HCT116 (cell line): ENCODE results near the gene SLC22A4. TPM values are rescaled to one million over a fixed set of nuclear protein-coding genes. Genes with fewer than 3 reads are reported as not detected.

Source experiments
- ATAC-seq: fragments of 200-7000 bp; cut with Tn5 transposase; 2 replicates; pipeline ENCODE4 v1.9.1; 2020; ENCODE audit warnings: mild to moderate bottlenecking, moderate library complexity
- BruUV-seq: library from RNA; stranded (reverse); fragments of 400-500 nt; replicated peaks from 2 replicates; lab custom pipeline; 2021; lab: Mats Ljungman, UMichigan
- CTCF ChIA-PET: fragments of 300-600 bp; sonication (Branson Sonifier 250); formaldehyde crosslinking; loops from one replicate; lab custom pipeline; 2021; ENCODE audit warnings: antibody characterized with exemption; lab: Charles Lee
- POLR2A ChIA-PET: fragments of 300-600, 350-600 bp; sonication (Branson Sonifier 250); formaldehyde crosslinking; loops from one replicate; lab custom pipeline; 2021; ENCODE audit warnings: antibody characterized with exemption; lab: Charles Lee
- RAD21 ChIA-PET, 2 experiments: fragments of 300-600 bp; sonication (Branson Sonifier 250); formaldehyde crosslinking; loops; one replicate each; lab custom pipeline; 2023; ENCODE audit warnings: low total read pairs in 2 of 2; ENCODE audit not compliant: uncharacterized antibody in 2 of 2, unreplicated experiment in 2 of 2, low non-redundant PET in 1 of 2; lab: Charles Lee
- DNase-seq: peaks from one replicate; pipeline ENCODE4 v3.0.0-alpha.2; 2010; ENCODE audit warnings: low read depth, low spot score
- H2AFZ ChIP-seq: fragments of 200-600 bp; shearing (Covaris generic), sonication (generic); 2 replicates; pipeline ENCODE4 v1.6.1; 2017; ENCODE audit warnings: low read depth, mixed run types, mixed read lengths, antibody characterized with exemption, low read length; ENCODE audit not compliant: poor library complexity, severe bottlenecking
- H3K27ac ChIP-seq: 2 replicates; pipeline ENCODE4 v1.5.1; 2012; ENCODE audit warnings: low read depth, low read length
- H3K27me3 ChIP-seq: fragments of 200-600 bp; sonication (generic); 2 replicates; pipeline ENCODE4 v1.6.1; 2016; ENCODE audit warnings: mixed run types, low read length, mixed read lengths; ENCODE audit not compliant: insufficient read depth
- H3K36me3 ChIP-seq, 2 experiments: fragments of 200-500 bp in 1 of 2; fragments of 200-600 bp in 1 of 2; sonication (Bioruptor generic) in 1 of 2; sonication (generic) in 1 of 2; 2 replicates each; pipeline versions ENCODE4 v1.5.1 to v1.6.1; 2014 to 2016; ENCODE audit warnings: low read length in 2 of 2, inconsistent platforms in 1 of 2, mixed read lengths in 1 of 2, mixed run types in 1 of 2; ENCODE audit not compliant: insufficient read depth in 2 of 2, control insufficient read depth in 1 of 2
- H3K4me1 ChIP-seq, 2 experiments: fragments of 200-600 bp in 1 of 2; sonication (generic) in 1 of 2; 2 replicates each; pipeline versions ENCODE4 v1.5.1 to v1.6.1; 2012 to 2017; ENCODE audit warnings: low read length in 2 of 2, inconsistent platforms in 1 of 2, mild to moderate bottlenecking in 1 of 2, mixed read lengths in 1 of 2, mixed run types in 1 of 2, moderate library complexity in 1 of 2; ENCODE audit not compliant: insufficient read depth in 2 of 2, control insufficient read depth in 1 of 2
- H3K4me2 ChIP-seq: fragments of 200-600 bp; sonication (generic); 2 replicates; pipeline ENCODE4 v1.6.1; 2017; ENCODE audit warnings: mixed run types, low read length, mixed read lengths
- H3K4me3 ChIP-seq, 2 experiments: fragments of 200-600 bp in 1 of 2; sonication (generic) in 1 of 2; replicated peaks in 1 of 2; 2 replicates each; pipeline ENCODE4 v1.5.1; 2011 to 2016; ENCODE audit warnings: low read length in 2 of 2, control low read depth in 1 of 2, low read depth in 1 of 2, mild to moderate bottlenecking in 1 of 2, mixed read lengths in 1 of 2, mixed run types in 1 of 2
- H3K79me2 ChIP-seq: fragments of 200-600 bp; sonication (generic); 2 replicates; pipeline ENCODE4 v1.6.1; 2017; ENCODE audit warnings: mild to moderate bottlenecking, mixed run types, low read length, moderate library complexity, mixed read lengths; ENCODE audit not compliant: insufficient read depth
- H3K9ac ChIP-seq: fragments of 200-600 bp; sonication (generic); 2 replicates; pipeline ENCODE4 v1.6.1; 2016; ENCODE audit warnings: low read length, mixed read lengths
- H3K9me2 ChIP-seq: fragments of 200-600 bp; sonication (generic), shearing (Covaris generic); 2 replicates; pipeline ENCODE4 v1.6.1; 2017; ENCODE audit warnings: mixed run types, mild to moderate bottlenecking, moderate library complexity; ENCODE audit not compliant: insufficient read depth
- H3K9me3 ChIP-seq, 2 experiments: fragments of 200-500 bp in 1 of 2; fragments of 200-600 bp in 1 of 2; sonication (Bioruptor generic) in 1 of 2; sonication (generic) in 1 of 2; 2 replicates each; pipeline ENCODE4 v1.6.1; 2014 to 2017; ENCODE audit warnings: low read length in 2 of 2, mixed read lengths in 2 of 2, inconsistent platforms in 1 of 2, low read depth in 1 of 2, mild to moderate bottlenecking in 1 of 2, mixed run types in 1 of 2, moderate library complexity in 1 of 2; ENCODE audit not compliant: control insufficient read depth in 1 of 2, insufficient read depth in 1 of 2
- H4K20me1 ChIP-seq: fragments of 200-600 bp; sonication (generic), shearing (Covaris generic); 2 replicates; pipeline ENCODE4 v1.6.1; 2017; ENCODE audit warnings: mixed run types, mild to moderate bottlenecking, moderate library complexity; ENCODE audit not compliant: insufficient read depth
- EGR1 ChIP-seq: IDR thresholded peaks from 2 replicates; pipeline ENCODE4 v1.6.1; 2012; ENCODE audit warnings: low read depth
- ELF1 ChIP-seq: IDR thresholded peaks from 2 replicates; pipeline ENCODE4 v1.6.1; 2012; ENCODE audit warnings: low read depth, borderline replicate concordance
- EZH2 ChIP-seq: fragments of 200-600 bp; sonication (generic); IDR thresholded peaks from 2 replicates; pipeline ENCODE4 v1.6.1; 2017; ENCODE audit warnings: antibody characterized with exemption, mixed run types
- EZH2phosphoT487 ChIP-seq: fragments of 200-600 bp; IDR thresholded peaks from 2 replicates; pipeline ENCODE4 v1.6.1; 2018; ENCODE audit warnings: antibody characterized with exemption, borderline replicate concordance
- FOSL1 ChIP-seq: IDR thresholded peaks from 2 replicates; pipeline ENCODE4 v1.6.1; 2012; ENCODE audit warnings: low read depth
- MAX ChIP-seq: IDR thresholded peaks from 2 replicates; pipeline ENCODE4 v1.6.1; 2012
- POLR2AphosphoS5 ChIP-seq: IDR thresholded peaks from 2 replicates; pipeline ENCODE4 v1.6.1; 2011; ENCODE audit warnings: mild to moderate bottlenecking, low read depth, low read length, moderate library complexity
- RAD21 ChIP-seq: IDR thresholded peaks from 2 replicates; pipeline ENCODE4 v1.6.1; 2012; ENCODE audit warnings: low read depth, mild to moderate bottlenecking
- SIN3A ChIP-seq: IDR thresholded peaks from 2 replicates; pipeline ENCODE4 v1.6.1; 2012; ENCODE audit warnings: low read depth
- SP1 ChIP-seq: IDR thresholded peaks from 2 replicates; pipeline ENCODE4 v1.6.1; 2012; ENCODE audit warnings: low read depth
- TCF7L2 ChIP-seq: IDR thresholded peaks from 2 replicates; pipeline ENCODE4 v1.7.0; 2011; ENCODE audit warnings: borderline replicate concordance, inconsistent platforms; ENCODE audit not compliant: insufficient read depth, insufficient read length; ENCODE audit errors: extremely low read depth
- ZFX ChIP-seq: fragments of 450-650 bp; IDR thresholded peaks from 2 replicates; pipeline ENCODE4 v1.6.1; 2017
- ZNF274 ChIP-seq: fragments of 200-500 bp; sonication (Bioruptor generic); IDR thresholded peaks from 2 replicates; pipeline ENCODE4 v1.6.1; 2014; ENCODE audit warnings: mild to moderate bottlenecking, low read depth, low read length, inconsistent platforms
- intact Hi-C: fragments of 100-400 bp; cut with micrococcal nuclease; formaldehyde crosslinking; loops from 2 replicates; pipeline ENCODE4 v1.10.0; 2022
- total RNA-seq: library from RNA; stranded (reverse); gene quantifications from one replicate; pipeline ENCODE4 v1.2.1, GENCODE V29; 2021; ENCODE audit not compliant: unreplicated experiment
- TF ChIP-seq, protein P1 (sequence below): IDR thresholded peaks from 2 replicates; pipeline ENCODE4 v1.6.1; 2012; ENCODE audit warnings: low read depth

Gene SLC22A4
- total RNA-seq, 1 experiment from 2014 or later: 0.59 TPM

GRCh38 chr5:132301344-132302271 lies 7.4 kb downstream of the SLC22A4 start:
- no peaks in the 10 kb centered on the region for H3K9me3 ChIP-seq
- H3K27me3 ChIP-seq: no peaks in the 10 kb centered on the region
- no peaks in the 10 kb centered on the region for H4K20me1 ChIP-seq
- no peaks in the 10 kb centered on the region for H3K36me3 ChIP-seq
- H3K79me2 ChIP-seq: no peaks in the 10 kb centered on the region
- no peaks in the 10 kb centered on the region for H3K9me2 ChIP-seq
- no peaks in the 10 kb centered on the region for H3K4me1 ChIP-seq
- intact Hi-C loops: no loop called here
- ChIA-PET POLR2A (no interaction called here), CTCF (interaction anchor here (2.1 kb wide), 1 partner anchor 8 kb away, joined by 4 read pairs; no protein-coding TSS in a partner anchor), RAD21 (no interaction called here)
- no peak for DNase-seq
- no peak overlapping the region for H2AFZ ChIP-seq
- no peak overlapping the region for H3K4me3 ChIP-seq
- TF ChIP-seq EZH2 (no peak), SP1 (no peak), SIN3A (no peak), ELF1 (no peak), RAD21 (no peak), EZH2phosphoT487 (no peak), ZNF274 (no peak), POLR2AphosphoS5 (no peak), TCF7L2 (no peak)
- no peak overlapping the region for H3K9ac ChIP-seq
- ATAC-seq: no peak
- H3K4me2 ChIP-seq: no peak overlapping the region
- BruUV-seq: no TSS peak
- H3K27ac ChIP-seq: no peak overlapping the region

- Histone ChIP-seq H3K9ac (no peak overlapping the region), H3K4me2 (no peak overlapping the region), H3K27me3 (no peaks in the 10 kb centered on the region), H3K27ac (no peak overlapping the region), H4K20me1 (no peaks in the 10 kb centered on the region), H3K9me2 (no peaks in the 10 kb centered on the region), H3K36me3 (no peaks in the 10 kb centered on the region), H2AFZ (no peak overlapping the region), H3K4me1 (no peaks in the 10 kb centered on the region), H3K9me3 (no peaks in the 10 kb centered on the region), H3K79me2 (no peaks in the 10 kb centered on the region), H3K4me3 (no peak overlapping the region)
- no TSS peak for BruUV-seq
- ATAC-seq: no peak
- ChIA-PET POLR2A (interaction anchor here (0.5 kb wide), 1 partner anchor 37 kb away, joined by 4 read pairs; no protein-coding TSS in a partner anchor), RAD21 (no interaction called here), CTCF (interaction anchor here (2.1 kb wide), 1 partner anchor 9 kb away, joined by 4 read pairs; no protein-coding TSS in a partner anchor)
- no peak for DNase-seq
- intact Hi-C loops: no loop called here
- TF ChIP-seq MAX (no peak), EGR1 (no peak), ELF1 (no peak), ZFX (no peak), FOSL1 (no peak), RAD21 (no peak)
- TF ChIP-seq, protein P1, sequence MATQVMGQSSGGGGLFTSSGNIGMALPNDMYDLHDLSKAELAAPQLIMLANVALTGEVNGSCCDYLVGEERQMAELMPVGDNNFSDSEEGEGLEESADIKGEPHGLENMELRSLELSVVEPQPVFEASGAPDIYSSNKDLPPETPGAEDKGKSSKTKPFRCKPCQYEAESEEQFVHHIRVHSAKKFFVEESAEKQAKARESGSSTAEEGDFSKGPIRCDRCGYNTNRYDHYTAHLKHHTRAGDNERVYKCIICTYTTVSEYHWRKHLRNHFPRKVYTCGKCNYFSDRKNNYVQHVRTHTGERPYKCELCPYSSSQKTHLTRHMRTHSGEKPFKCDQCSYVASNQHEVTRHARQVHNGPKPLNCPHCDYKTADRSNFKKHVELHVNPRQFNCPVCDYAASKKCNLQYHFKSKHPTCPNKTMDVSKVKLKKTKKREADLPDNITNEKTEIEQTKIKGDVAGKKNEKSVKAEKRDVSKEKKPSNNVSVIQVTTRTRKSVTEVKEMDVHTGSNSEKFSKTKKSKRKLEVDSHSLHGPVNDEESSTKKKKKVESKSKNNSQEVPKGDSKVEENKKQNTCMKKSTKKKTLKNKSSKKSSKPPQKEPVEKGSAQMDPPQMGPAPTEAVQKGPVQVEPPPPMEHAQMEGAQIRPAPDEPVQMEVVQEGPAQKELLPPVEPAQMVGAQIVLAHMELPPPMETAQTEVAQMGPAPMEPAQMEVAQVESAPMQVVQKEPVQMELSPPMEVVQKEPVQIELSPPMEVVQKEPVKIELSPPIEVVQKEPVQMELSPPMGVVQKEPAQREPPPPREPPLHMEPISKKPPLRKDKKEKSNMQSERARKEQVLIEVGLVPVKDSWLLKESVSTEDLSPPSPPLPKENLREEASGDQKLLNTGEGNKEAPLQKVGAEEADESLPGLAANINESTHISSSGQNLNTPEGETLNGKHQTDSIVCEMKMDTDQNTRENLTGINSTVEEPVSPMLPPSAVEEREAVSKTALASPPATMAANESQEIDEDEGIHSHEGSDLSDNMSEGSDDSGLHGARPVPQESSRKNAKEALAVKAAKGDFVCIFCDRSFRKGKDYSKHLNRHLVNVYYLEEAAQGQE: no peak
Observed at GRCh38 chr5:132302413-132302812, 8.2 kb downstream of the SLC22A4 start.
